Skeletal muscle tissue (tissue), 4 donors: ENCODE measurements around the gene ZNRD2. TPM values are rescaled to one million over a fixed set of nuclear protein-coding genes. Genes with fewer than 3 reads are reported as not detected.

Experiments
- H3K27ac ChIP-seq: one replicate; pipeline ENCODE4 v1.7.0; 2013; ENCODE audit warnings: mild to moderate bottlenecking, low read depth, low read length, inconsistent platforms
- H3K27me3 ChIP-seq, 3 donors: one replicate each; pipeline ENCODE4 v1.7.0; 2013; ENCODE audit warnings: low read length in 3 of 3; ENCODE audit not compliant: control insufficient read depth in 3 of 3, insufficient read depth in 3 of 3
- H3K36me3 ChIP-seq, 3 donors: one replicate each; pipeline ENCODE4 v1.7.0; 2013; ENCODE audit warnings: low read length in 3 of 3; ENCODE audit not compliant: control insufficient read depth in 3 of 3, insufficient read depth in 3 of 3
- H3K4me1 ChIP-seq, 3 donors: one replicate each; pipeline ENCODE4 v1.7.0; 2013; ENCODE audit warnings: low read length in 3 of 3, mild to moderate bottlenecking in 3 of 3; ENCODE audit not compliant: control insufficient read depth in 3 of 3, insufficient read depth in 3 of 3
- H3K4me3 ChIP-seq, 3 donors: one replicate each; pipeline ENCODE4 v1.7.0; 2013; ENCODE audit warnings: low read length in 3 of 3
- H3K9ac ChIP-seq, 3 donors: one replicate each; pipeline ENCODE4 v1.7.0; 2013; ENCODE audit warnings: low read length in 3 of 3, mild to moderate bottlenecking in 3 of 3, moderate library complexity in 2 of 3, low read depth in 1 of 3
- H3K9me3 ChIP-seq, 3 donors: one replicate each; pipeline ENCODE4 v1.7.0; 2013; ENCODE audit warnings: low read length in 3 of 3; ENCODE audit not compliant: control insufficient read depth in 3 of 3
- total RNA-seq: library from RNA; depleted of rRNA; stranded (reverse); fragments of >200 nt; gene quantifications from one replicate; pipeline ENCODE4 v1.2.3, GENCODE V29; 2014
- donor health status: Osteomylitis.

ZNRD2 gene
- total RNA-seq, 1 donor from 2014 or later: 23.0 TPM

- peaks cover 36 to 41% (median 36%) of the 10 kb centered on the region in 3 donors for H3K36me3 ChIP-seq
Measured at GRCh38 chr11:65615950-65616574, 45.8 kb downstream of the ZNRD2 start.

GRCh38 chr11:65616575-65617001, 46.3 kb downstream of the ZNRD2 start:
- peak overlapping the region; percentile 73 to 87 (median 80) for H3K9ac ChIP-seq
- H3K27ac ChIP-seq: peak overlapping the region; percentile 92
- peak overlapping the region; percentile 68 to 80 (median 79) for H3K4me3 ChIP-seq
- H3K9me3 ChIP-seq: no peaks in the 10 kb centered on the region
- no peaks in the 10 kb centered on the region for H3K27me3 ChIP-seq
- H3K36me3 ChIP-seq: peaks cover 36 to 43% (median 38%) of the 10 kb centered on the region in 3 donors
- peaks cover 33 to 38% (median 36%) of the 10 kb centered on the region in 3 donors for H3K4me1 ChIP-seq

More at GRCh38 chr11:65615950-65616574, 45.8 kb downstream of the ZNRD2 start:
- peak overlapping the region; percentile 68 to 80 (median 79) for H3K4me3 ChIP-seq
- H3K9ac ChIP-seq: peak overlapping the region; percentile 73 to 87 (median 80)
- peaks cover 36 to 40% (median 39%) of the 10 kb centered on the region in 3 donors for H3K4me1 ChIP-seq
- H3K27me3 ChIP-seq: no peaks in the 10 kb centered on the region
- peak overlapping the region; percentile 92 for H3K27ac ChIP-seq
- H3K9me3 ChIP-seq: no peaks in the 10 kb centered on the region

- Histone ChIP-seq H3K27me3 (no peaks in the 10 kb centered on the region), H3K27ac (no peak overlapping the region), H3K9me3 (no peaks in the 10 kb centered on the region), H3K4me3 (peak overlapping the region; percentile 68 to 80 (median 79)), H3K36me3 (peaks cover 36 to 45% (median 43%) of the 10 kb centered on the region in 3 donors), H3K9ac (peak overlapping the region in 2 of 3 donors; percentile 80 to 87), H3K4me1 (peaks cover 26 to 31% (median 30%) of the 10 kb centered on the region in 3 donors)
Measured at GRCh38 chr11:65617136-65617850, 47.0 kb downstream of the ZNRD2 start.

- Histone ChIP-seq H3K4me3 (no peak overlapping the region), H3K27ac (no peak overlapping the region), H3K27me3 (no peaks in the 10 kb centered on the region), H3K9ac (no peak overlapping the region), H3K4me1 (peaks cover 17 to 22% (median 21%) of the 10 kb centered on the region in 3 donors), H3K9me3 (no peaks in the 10 kb centered on the region), H3K36me3 (peaks cover 39 to 49% (median 43%) of the 10 kb centered on the region in 3 donors)
Measured at GRCh38 chr11:65617990-65618751, 47.9 kb downstream of the ZNRD2 start.

GRCh38 chr11:65618763-65619162, 48.5 kb downstream of the ZNRD2 start:
- peaks cover 14 to 19% (median 19%) of the 10 kb centered on the region in 3 donors for H3K4me1 ChIP-seq
- H3K9ac ChIP-seq: no peak overlapping the region
- no peaks in the 10 kb centered on the region for H3K27me3 ChIP-seq
- no peak overlapping the region for H3K4me3 ChIP-seq
- H3K9me3 ChIP-seq: no peaks in the 10 kb centered on the region
- no peak overlapping the region for H3K27ac ChIP-seq
- peaks cover 45 to 55% (median 46%) of the 10 kb centered on the region in 3 donors for H3K36me3 ChIP-seq

- H3K4me1 ChIP-seq: peaks cover 14 to 17% (median 17%) of the 10 kb centered on the region in 3 donors
- no peak overlapping the region for H3K27ac ChIP-seq
- H3K4me3 ChIP-seq: no peak overlapping the region
- peaks cover 52 to 62% (median 52%) of the 10 kb centered on the region in 3 donors for H3K36me3 ChIP-seq
- H3K9ac ChIP-seq: no peak overlapping the region
- no peaks in the 10 kb centered on the region for H3K27me3 ChIP-seq
- no peaks in the 10 kb centered on the region for H3K9me3 ChIP-seq
Measured at GRCh38 chr11:65619281-65619928, 49.1 kb downstream of the ZNRD2 start.

- Histone ChIP-seq H3K4me3 (no peak overlapping the region), H3K4me1 (peaks cover 14 to 15% (median 14%) of the 10 kb centered on the region in 3 donors), H3K9me3 (no peaks in the 10 kb centered on the region), H3K27ac (no peak overlapping the region), H3K36me3 (peaks cover 62 to 73% (median 62%) of the 10 kb centered on the region in 3 donors), H3K27me3 (no peaks in the 10 kb centered on the region), H3K9ac (no peak overlapping the region)
Measured at GRCh38 chr11:65620666-65621065, 50.4 kb downstream of the ZNRD2 start.

- Histone ChIP-seq H3K27me3 (no peaks in the 10 kb centered on the region), H3K4me1 (peaks cover 11 to 12% (median 11%) of the 10 kb centered on the region in 3 donors), H3K27ac (no peak overlapping the region), H3K9ac (no peak overlapping the region), H3K4me3 (no peak overlapping the region), H3K36me3 (peaks cover 68 to 81% (median 68%) of the 10 kb centered on the region in 3 donors), H3K9me3 (no peaks in the 10 kb centered on the region)
Measured at GRCh38 chr11:65621460-65621859, 51.2 kb downstream of the ZNRD2 start.
